GM21528 (cell line): ENCODE results near the gene MIA2.
"Not testable (repeated sequence)": the region's sequence is repeated elsewhere in the genome, so short reads cannot be mapped to it uniquely, and the experiment has no call there.

Source experiments
- ATAC-seq: cut with Tn5 transposase; IDR thresholded peaks from one replicate; pipeline ENCODE4 v1.9.1; 2021; ENCODE audit warnings: mild to moderate bottlenecking, moderate library complexity; ENCODE audit not compliant: unreplicated experiment, low FRiP score

The MIA2 gene

GRCh38 chr14:39229601-39230110 lies 4.1 kb upstream of the MIA2 start:
- no peak for ATAC-seq

GRCh38 chr14:39230416-39231035 lies 3.2 kb upstream of the MIA2 start:
- no peak for ATAC-seq

- ATAC-seq, result peak; percentile 82
Measured at GRCh38 chr14:39231751-39232553, 1.8 kb upstream of the MIA2 start.

- ATAC-seq, result no peak
Measured at GRCh38 chr14:39232554-39233415, 930 bp upstream of the MIA2 start.

GRCh38 chr14:39234986-39235385 lies 1.3 kb downstream of the MIA2 start:
- ATAC-seq, result not testable (repeated sequence)

- ATAC-seq, result not testable (repeated sequence)
Measured at GRCh38 chr14:39235466-39235865, 1.8 kb downstream of the MIA2 start.

- ATAC-seq, result no peak
Measured at GRCh38 chr14:39240769-39241168, 7.1 kb downstream of the MIA2 start.

- ATAC-seq, result no peak
Measured at GRCh38 chr14:39241637-39242036, 7.9 kb downstream of the MIA2 start.

GRCh38 chr14:39243831-39244230 lies 10.1 kb downstream of the MIA2 start:
- no peak for ATAC-seq

- no peak for ATAC-seq
Measured at GRCh38 chr14:39246618-39247017, 12.9 kb downstream of the MIA2 start.

- ATAC-seq, result no peak
Measured at GRCh38 chr14:39247256-39247655, 13.5 kb downstream of the MIA2 start.

GRCh38 chr14:39251547-39251946 lies 17.8 kb downstream of the MIA2 start:
- no peak for ATAC-seq

- not testable (repeated sequence) for ATAC-seq
Measured at GRCh38 chr14:39257388-39257787, 23.7 kb downstream of the MIA2 start.

GRCh38 chr14:39258782-39259545 lies 25.2 kb downstream of the MIA2 start:
- no peak for ATAC-seq

- ATAC-seq, result not testable (repeated sequence)
Measured at GRCh38 chr14:39260161-39260560, 26.4 kb downstream of the MIA2 start.

GRCh38 chr14:39262214-39262613 lies 28.5 kb downstream of the MIA2 start:
- not testable (repeated sequence) for ATAC-seq

- no peak for ATAC-seq
Measured at GRCh38 chr14:39264057-39264456, 30.3 kb downstream of the MIA2 start.

- ATAC-seq, result no peak
Measured at GRCh38 chr14:39264558-39264957, 30.8 kb downstream of the MIA2 start.

GRCh38 chr14:39265033-39265432 lies 31.3 kb downstream of the MIA2 start:
- ATAC-seq, result no peak
